Central memory CD8-positive, alpha-beta T cell (primary cell): ENCODE measurements around the gene MAPK8.

Source experiments
- ATAC-seq: fragments of 150-1000 bp; cut with Tn5 transposase; replicated peaks from 2 replicates; pipeline ENCODE4 v1.10.0; 2022; ENCODE audit warnings: mild to moderate bottlenecking, moderate FRiP score, moderate number of reproducible peaks; ENCODE audit not compliant: poor library complexity, severe bottlenecking; ENCODE audit errors: extremely low read depth
- DNase-seq, 2 donors: peaks; one replicate each; pipeline ENCODE4 v3.0.0; 2021; ENCODE audit warnings: low spot score in 2 of 2
- H3K27ac Mint-ChIP-seq: one replicate; pipeline ENCODE4 v1.8.0; 2022; ENCODE audit warnings: low read depth, mild to moderate bottlenecking, moderate library complexity, mixed read lengths
- H3K27me3 Mint-ChIP-seq: one replicate; pipeline ENCODE4 v1.8.0; 2022; ENCODE audit warnings: mixed read lengths
- H3K36me3 Mint-ChIP-seq: one replicate; pipeline ENCODE4 v1.8.0; 2022; ENCODE audit warnings: mild to moderate bottlenecking, moderate library complexity, mixed read lengths; ENCODE audit not compliant: insufficient read depth
- H3K4me1 Mint-ChIP-seq: one replicate; pipeline ENCODE4 v1.8.0; 2022; ENCODE audit warnings: mixed read lengths
- H3K4me3 Mint-ChIP-seq: one replicate; pipeline ENCODE4 v1.8.0; 2022; ENCODE audit warnings: mild to moderate bottlenecking, moderate library complexity, mixed read lengths
- H3K9me3 Mint-ChIP-seq: one replicate; pipeline ENCODE4 v1.8.0; 2022; ENCODE audit warnings: mixed read lengths

MAPK8 gene

DNA sequence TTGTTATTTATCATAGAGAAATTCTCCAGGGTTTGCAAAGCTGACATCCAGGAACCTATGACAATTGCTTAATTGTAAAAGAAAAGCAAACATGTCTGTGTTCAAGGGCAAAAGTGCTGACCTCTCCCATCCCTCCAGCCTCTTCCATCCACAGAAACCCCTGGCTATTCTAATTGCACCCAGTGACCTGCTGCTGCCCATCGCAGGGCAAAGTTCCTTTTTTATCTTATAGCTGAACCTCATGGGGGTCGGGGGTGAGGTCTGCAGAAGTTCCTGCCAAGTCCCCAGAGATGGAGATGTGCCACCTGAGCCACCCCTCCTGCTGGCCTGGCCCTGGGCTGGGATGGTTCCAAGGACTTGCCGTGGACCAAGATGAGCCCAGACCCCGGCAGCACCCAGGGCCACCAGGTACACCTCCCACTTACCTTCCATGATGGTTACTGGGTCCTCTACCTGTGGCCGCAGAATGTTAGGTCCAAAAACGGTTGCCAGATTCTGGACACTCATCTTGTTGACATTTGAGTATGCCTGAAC is 146.5 kb downstream of the MAPK8 start:
- DNase-seq (no peak), ATAC-seq (no peak)
- Mint-ChIP-seq H3K27ac (no peak overlapping the region), H3K27me3 (peaks cover 16% of the 10 kb centered on the region), H3K36me3 (peaks cover 3% of the 10 kb centered on the region), H3K4me1 (no peaks in the 10 kb centered on the region), H3K9me3 (no peaks in the 10 kb centered on the region), H3K4me3 (no peak overlapping the region)

DNA sequence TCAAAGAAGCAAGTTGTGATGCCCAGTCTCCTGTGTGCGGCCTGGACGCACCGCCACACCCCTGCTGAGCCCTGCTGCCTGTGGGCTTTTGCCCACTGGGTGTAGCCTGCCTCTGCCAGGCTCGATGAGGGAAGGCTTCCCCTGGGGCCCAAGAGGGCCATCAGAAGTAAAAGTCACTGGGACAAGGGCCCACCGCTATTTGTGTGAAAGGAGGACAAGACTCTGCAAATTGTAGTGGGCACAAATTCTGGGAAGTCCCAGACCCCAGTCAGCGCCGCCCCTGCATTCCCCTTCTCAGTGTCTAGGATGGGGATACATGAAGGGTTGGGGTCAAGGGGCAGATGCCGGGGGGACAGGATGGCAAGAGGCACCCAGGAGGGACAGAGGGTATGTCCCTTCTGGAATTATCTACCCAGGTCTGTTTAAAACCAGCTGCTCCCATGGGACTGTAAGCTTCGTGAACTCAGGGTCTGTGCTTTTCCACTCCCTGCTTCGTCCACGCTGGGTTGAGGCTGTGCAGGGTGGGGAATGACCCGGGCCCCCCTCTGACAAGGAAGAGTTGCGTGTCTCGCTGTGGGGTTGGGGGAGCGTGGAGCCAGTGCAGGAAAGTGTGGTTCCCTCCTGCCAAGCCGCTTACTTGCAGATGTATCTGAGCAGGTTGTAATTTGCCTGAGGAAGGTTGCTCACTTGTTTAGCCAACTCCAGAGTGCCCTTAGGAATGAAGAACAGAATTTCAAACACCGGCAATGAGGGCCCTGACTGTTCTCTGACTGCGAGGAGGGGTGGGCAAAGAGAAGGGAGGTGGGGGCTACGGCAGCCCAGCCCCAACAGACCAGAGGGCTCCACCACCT is 147.2 kb downstream of the MAPK8 start:
- H3K36me3 Mint-ChIP-seq = peaks cover 3% of the 10 kb centered on the region
- no peaks in the 10 kb centered on the region for H3K4me1 Mint-ChIP-seq
- H3K4me3 Mint-ChIP-seq = no peak overlapping the region
- ATAC-seq = no peak
- no peak overlapping the region for H3K27ac Mint-ChIP-seq
- no peaks in the 10 kb centered on the region for H3K9me3 Mint-ChIP-seq
- DNase-seq = no peak
- H3K27me3 Mint-ChIP-seq = peaks cover 9% of the 10 kb centered on the region

DNA sequence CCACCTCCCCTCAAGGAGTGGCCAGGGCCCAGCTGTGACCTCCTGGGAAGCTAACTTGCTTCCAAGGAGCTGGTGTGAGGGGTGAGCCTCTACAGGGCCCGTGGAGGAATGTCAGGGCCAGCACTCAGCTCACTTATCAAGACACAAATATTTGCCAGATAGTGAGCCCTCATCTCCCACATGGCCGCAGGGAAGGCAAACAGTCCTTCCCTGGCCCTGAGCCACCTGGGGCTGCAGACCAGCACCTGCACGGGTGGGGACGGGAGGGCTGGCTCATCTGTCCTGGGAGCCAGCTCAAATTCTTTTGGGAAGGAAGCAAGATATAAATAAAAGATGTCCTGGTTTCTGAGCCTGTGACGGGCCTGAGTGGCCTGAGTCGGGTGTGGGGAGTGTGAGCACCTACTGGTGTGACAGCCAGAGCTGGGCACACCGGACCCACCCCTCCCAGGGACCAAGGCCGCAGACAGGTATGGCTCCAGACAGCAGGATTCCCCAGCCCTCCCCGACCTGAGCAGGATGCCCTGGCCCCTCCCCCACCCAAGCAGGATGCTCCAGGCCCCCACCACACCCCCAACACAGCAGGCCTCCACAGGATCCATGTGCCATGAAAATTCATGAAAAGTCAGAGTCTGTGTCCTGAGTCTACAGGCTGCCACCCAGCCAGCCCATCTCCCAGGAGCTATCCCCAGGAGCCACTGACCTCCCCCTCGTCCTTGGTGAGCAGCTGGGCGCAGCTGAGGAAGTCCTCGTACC is 148.0 kb downstream of the MAPK8 start:
- Mint-ChIP-seq H3K36me3 (no peaks in the 10 kb centered on the region), H3K27ac (no peak overlapping the region), H3K9me3 (no peaks in the 10 kb centered on the region), H3K4me1 (no peaks in the 10 kb centered on the region), H3K4me3 (no peak overlapping the region), H3K27me3 (peaks cover under 1% of the 10 kb centered on the region)
- DNase-seq (no peak), ATAC-seq (no peak)

DNA sequence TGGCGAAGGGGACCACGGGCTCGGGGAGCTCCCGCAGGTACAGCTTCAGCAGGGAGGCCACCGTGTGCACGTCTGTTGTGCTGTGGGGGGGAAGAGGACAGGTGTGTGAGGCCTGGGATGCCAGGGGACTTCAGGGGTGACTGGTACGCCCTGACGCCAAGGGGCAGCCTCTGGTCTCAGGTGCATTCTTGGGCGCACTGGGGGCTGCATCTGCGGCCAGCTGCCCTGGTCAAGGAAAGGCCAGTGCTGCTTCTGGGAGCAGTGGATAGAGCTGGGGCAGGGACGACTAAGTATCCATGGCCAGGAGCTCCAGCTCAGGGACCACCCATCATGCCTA is 148.5 kb downstream of the MAPK8 start:
- Mint-ChIP-seq H3K4me1 (no peaks in the 10 kb centered on the region), H3K27me3 (no peaks in the 10 kb centered on the region), H3K36me3 (no peaks in the 10 kb centered on the region), H3K4me3 (no peak overlapping the region), H3K27ac (no peak overlapping the region), H3K9me3 (no peaks in the 10 kb centered on the region)
- ATAC-seq = no peak
- DNase-seq = no peak

DNA sequence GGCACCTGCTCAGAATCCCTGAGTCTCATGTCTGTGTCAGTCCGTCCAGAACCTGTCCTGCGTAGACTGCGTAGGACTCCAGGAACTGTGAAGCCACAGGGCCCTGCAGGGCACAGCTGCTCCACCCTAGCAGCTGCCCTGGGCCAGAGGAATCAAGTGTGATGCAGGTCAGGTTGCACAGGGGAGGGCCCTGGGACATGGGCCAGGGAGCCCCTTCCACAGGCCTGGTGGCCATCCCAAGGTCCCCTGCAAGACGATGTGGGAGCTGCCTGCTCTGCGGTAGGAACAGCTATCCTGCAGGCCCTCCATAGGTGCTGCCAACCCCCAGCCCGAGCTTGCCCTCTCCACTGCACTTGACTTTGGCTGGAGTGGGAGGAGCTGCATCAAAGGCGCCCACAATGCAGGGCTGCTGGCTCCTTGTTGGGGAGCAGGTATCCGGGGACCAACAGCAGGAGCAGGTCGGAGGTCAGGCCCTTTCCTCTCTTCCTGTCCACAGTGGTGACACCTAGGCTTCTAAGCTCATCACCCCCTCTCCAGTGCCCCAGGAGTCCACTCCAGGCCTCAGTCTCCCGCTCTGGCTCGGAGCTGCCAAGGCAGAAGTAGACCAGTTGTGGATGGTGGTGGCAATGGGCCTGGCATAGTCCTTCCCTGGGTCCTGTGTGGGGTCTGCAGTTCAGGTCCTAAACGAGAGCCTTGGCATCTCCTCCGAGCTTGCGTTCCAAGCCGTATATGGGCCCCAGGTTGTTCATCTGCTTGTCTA is 149.1 kb downstream of the MAPK8 start:
- H3K36me3 Mint-ChIP-seq = no peaks in the 10 kb centered on the region
- no peaks in the 10 kb centered on the region for H3K4me1 Mint-ChIP-seq
- H3K27ac Mint-ChIP-seq = no peak overlapping the region
- no peaks in the 10 kb centered on the region for H3K9me3 Mint-ChIP-seq
- DNase-seq (peak in 1 of 2 donors; percentile 11), ATAC-seq (no peak)
- H3K27me3 Mint-ChIP-seq = no peaks in the 10 kb centered on the region
- no peak overlapping the region for H3K4me3 Mint-ChIP-seq

DNA sequence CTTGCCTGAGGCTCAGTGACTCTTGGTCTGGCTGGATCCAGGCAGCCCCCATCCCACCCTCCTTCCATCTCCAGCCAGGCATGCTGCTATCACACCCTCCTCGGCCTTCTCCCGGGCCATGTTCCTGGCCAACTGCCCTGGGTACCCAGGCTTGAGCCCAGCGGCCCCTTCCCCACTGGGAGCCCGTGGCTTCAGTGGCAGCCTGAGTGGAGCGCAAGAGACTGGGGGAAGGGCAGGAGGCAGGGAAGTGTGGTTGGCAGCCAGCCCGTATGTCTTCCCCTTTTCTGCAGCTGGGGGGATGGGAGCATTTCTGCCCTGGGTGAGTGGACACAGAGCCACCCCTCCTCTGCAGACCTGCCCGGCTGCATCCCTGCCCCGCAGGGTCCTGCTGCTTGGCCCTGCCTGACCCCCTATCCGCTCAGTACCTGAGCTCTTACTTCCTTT is 149.9 kb downstream of the MAPK8 start:
- no peaks in the 10 kb centered on the region for H3K9me3 Mint-ChIP-seq
- ATAC-seq = no peak

DNA sequence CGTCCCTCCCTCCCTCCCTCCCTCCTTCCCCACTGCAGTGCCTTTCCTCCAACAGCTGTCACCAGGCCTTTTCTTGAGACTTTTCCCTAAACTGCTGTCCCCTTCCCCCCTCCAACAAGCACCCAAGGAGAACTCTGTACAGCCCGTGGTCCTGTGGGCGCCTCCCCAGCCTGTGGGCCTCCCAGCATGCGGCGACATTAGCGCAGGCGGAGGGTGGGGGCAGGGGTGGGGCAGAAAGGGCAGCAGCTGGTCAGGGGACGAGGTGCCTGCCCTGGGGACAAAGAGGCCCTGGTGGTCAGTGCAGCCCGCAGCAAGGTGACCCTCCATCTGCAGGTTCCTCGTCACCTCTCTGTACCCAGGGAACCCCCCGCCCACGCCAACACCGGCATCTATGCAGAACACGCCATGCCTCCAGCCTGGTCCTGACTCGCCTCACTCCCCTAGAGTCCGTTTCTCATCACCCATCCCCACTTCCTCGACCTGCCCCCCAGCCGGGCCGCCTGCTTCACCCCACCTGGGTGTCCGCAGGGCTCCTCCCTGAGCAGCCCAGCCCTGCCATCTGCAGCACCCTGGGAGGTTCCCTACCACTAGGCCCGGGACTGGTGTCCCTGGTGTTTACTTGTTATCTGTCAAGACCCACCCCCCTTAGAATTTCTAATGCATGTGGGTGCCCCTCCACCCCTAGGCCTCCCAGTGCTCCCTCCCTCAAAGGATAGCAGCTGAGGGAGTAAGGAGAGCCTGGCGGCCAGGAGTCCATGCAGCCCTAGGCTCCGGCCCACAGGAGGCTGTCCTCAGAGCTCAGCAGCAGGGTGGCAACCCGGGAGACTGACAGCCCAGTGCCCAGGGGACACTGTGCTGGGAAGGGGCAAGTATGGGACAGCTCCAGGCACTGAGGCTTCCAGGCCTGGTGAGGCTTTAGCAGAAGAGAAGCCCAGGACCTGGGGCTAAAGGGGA is 150.6 kb downstream of the MAPK8 start:
- Mint-ChIP-seq H3K4me1 (no peaks in the 10 kb centered on the region), H3K9me3 (no peaks in the 10 kb centered on the region), H3K27ac (no peak overlapping the region), H3K27me3 (no peaks in the 10 kb centered on the region), H3K36me3 (no peaks in the 10 kb centered on the region), H3K4me3 (no peak overlapping the region)
- no peak for DNase-seq
- ATAC-seq = no peak

More for the DNA sequence above, 149.9 kb downstream of the MAPK8 start:
- H3K4me1 Mint-ChIP-seq = no peaks in the 10 kb centered on the region
- no peaks in the 10 kb centered on the region for H3K36me3 Mint-ChIP-seq
- no peak for DNase-seq
- no peak overlapping the region for H3K4me3 Mint-ChIP-seq
- no peak overlapping the region for H3K27ac Mint-ChIP-seq
- H3K27me3 Mint-ChIP-seq = no peaks in the 10 kb centered on the region

DNA sequence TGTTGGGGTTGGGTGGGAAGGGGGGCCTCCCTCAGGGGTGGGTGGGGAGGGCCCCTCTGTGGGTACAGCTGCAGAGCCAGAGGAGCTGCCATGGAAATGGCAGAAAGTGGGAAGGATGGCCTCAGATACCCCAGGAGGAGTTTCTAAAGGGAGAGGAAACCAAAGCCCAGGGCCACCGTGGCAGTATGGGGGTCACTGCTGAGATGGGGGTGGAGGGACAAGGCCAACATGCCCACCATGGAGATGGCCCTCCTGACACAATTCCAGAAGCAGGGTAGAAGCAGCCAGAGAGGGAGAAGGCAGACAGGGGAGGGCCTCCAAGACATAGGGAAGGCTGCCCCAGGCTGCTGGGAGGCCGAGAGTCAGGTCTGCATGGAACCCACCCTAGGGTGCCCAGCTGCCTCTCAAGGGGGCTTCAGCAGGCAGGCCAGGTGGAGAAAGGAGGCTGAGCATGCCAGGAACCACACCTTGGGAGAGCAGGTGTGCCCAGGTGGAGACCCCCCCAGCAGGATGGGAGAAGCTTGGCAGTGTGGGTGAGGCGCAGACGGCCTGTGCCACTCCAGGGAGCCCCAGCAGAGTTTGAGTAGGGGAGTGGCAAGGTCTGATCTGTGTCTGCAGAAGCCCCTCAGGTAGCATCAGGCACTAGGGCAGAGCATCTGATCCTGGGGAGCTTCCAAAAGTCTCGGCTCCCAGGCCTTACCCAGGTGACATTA is 151.6 kb downstream of the MAPK8 start:
- H3K36me3 Mint-ChIP-seq = no peaks in the 10 kb centered on the region
- H3K4me1 Mint-ChIP-seq = no peaks in the 10 kb centered on the region
- H3K9me3 Mint-ChIP-seq = no peaks in the 10 kb centered on the region
- DNase-seq (no peak), ATAC-seq (no peak)
- H3K27me3 Mint-ChIP-seq = no peaks in the 10 kb centered on the region
- H3K27ac Mint-ChIP-seq = no peak overlapping the region
- no peak overlapping the region for H3K4me3 Mint-ChIP-seq

DNA sequence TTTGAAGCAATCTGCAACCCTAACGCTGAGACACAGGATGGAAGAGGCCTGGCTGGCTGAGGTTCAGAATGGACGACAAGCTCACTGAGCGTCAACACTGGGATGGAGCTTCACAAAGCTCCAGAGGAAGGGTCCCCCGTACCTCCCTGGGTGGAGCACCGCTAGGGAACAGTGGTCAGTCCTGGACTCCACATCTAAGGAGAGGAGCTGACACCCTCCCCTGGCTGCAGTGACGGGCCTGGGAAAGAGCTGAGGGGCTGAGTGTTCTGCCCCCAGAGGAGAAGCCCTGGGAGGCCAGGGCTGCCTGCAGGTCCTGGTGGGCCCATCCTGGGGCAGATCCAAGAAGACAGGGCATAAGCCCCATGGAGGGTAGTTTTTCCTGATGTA is 152.2 kb downstream of the MAPK8 start:
- Mint-ChIP-seq H3K4me1 (no peaks in the 10 kb centered on the region), H3K9me3 (no peaks in the 10 kb centered on the region), H3K27ac (no peak overlapping the region), H3K36me3 (no peaks in the 10 kb centered on the region), H3K27me3 (no peaks in the 10 kb centered on the region), H3K4me3 (no peak overlapping the region)
- DNase-seq = no peak
- no peak for ATAC-seq

DNA sequence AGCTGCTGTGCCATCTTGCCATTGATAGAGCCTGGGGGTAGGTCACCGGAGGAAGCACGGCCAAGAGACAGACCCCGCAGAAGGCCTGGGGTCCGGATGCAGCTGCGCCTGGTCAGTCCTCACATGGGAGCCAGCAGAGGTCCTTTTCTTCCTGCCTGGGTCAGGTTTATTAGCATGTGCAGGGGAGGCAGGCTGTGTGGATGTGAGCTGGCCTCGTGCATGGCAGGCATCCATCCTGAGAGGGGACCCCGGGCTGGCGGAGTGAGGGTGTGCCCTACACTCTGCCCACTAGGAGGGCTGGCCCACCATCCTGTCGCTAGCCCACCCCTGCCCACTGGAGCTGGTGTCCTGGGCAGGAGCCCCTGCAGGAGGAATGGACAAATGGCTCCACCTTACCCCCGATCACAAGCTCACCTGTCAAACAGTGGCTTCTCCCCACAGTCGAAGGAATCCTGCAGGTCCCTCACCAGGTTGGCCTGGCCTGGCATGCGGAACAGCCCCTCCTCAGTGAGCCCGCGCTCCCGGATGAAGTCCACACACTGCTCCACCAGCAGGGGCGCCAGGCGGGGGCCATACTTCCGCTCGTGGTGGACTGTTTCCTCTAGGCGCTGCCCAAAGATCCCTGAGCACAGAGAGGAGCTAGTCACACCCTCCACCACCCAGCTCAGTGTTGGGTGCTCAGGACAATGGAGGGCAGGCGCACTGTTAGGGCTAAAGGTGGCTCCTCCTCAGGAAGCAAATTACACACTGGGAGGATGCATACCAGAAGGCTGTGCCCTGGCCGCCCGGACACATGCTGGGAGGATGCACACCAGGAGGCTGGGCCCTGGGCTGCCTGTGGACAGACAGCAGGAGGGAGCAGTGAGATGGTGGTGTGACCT is 153.0 kb downstream of the MAPK8 start:
- Mint-ChIP-seq H3K27ac (no peak overlapping the region), H3K9me3 (no peaks in the 10 kb centered on the region), H3K36me3 (no peaks in the 10 kb centered on the region), H3K4me1 (no peaks in the 10 kb centered on the region), H3K4me3 (no peak overlapping the region), H3K27me3 (no peaks in the 10 kb centered on the region)
- no peak for DNase-seq
- no peak for ATAC-seq

DNA sequence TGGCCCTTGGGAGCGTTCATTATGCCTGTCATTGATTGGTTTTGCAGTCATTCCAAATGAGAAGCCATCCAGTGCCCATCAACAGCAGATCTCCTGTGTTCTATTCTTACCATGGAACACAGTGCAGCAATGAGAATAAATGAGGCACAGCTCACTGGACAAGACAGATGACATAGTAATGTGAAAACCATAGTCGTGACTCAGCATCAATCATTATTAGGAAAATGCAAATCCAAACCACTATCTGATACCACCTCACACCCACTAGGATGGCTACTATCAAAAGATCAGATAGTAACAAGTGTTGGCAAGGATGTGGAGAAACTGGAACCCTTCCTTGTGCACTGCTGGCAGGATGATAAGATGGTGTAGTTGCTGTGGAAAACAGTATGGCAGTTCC is 153.7 kb downstream of the MAPK8 start:
- ATAC-seq (no peak), DNase-seq (no peak)
- H3K4me3 Mint-ChIP-seq = no peak overlapping the region
- H3K9me3 Mint-ChIP-seq = no peaks in the 10 kb centered on the region
- H3K27me3 Mint-ChIP-seq = no peaks in the 10 kb centered on the region
- no peaks in the 10 kb centered on the region for H3K4me1 Mint-ChIP-seq
- H3K27ac Mint-ChIP-seq = no peak overlapping the region
- no peaks in the 10 kb centered on the region for H3K36me3 Mint-ChIP-seq
